ENCODE data around the gene SERPINA5. TPM values are rescaled to one million over a fixed set of nuclear protein-coding genes. Genes with fewer than 3 reads are reported as not detected.

The SERPINA5 gene
- total RNA-seq, 1 experiment from 2014 or later: 3.0 TPM

DNA sequence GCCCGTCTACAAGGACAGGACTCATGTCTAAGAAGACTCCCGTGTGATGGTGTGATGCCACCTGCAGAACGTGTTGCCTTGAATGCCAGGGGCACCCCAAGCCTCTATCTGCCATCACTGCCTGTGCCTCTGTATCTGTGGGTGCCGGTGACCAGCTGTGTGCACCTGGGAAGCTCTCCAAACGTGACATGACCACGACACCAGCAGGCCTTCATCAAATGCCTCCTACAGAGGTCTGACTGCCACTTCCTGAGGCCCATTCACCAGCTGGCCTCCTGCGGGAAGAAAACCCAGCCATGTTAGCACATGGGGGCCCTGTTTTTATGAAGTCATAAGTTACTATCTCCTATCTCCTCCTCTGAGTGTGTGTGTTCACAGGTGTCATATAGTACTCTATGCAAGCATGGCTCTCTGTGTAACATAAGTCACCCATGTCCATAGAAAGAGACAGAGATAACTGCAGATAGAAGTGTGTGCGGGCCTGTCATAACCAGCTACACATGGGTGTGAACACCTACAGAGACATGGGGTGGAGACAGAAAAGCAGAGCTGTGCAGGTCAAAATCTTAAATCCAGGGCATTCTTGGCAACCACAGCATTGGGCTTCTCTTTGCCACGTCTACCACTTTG is 38.3 kb upstream of the SERPINA5 start:
- H3K9ac ChIP-seq (ENCODE audit: low read length): no peak overlapping the region
- no TSS peak for BruUV-seq (replicated peaks)
- RAD21 ChIA-PET (ENCODE audit: low non-redundant PET in 1 of 2, low total read pairs in 2 of 2, uncharacterized antibody in 2 of 2, unreplicated experiment in 2 of 2): no interaction called here
- TF ChIP-seq TCF7L2 (IDR thresholded peaks at IDR 0.05; ENCODE audit: borderline replicate concordance, extremely low read depth, insufficient read depth, insufficient read length): no peak
- no peak for TF ChIP-seq MAX (IDR thresholded peaks at IDR 0.05)
- no peak for TF ChIP-seq SP1 (IDR thresholded peaks at IDR 0.05; ENCODE audit: low read depth)
- TF ChIP-seq, protein P1, sequence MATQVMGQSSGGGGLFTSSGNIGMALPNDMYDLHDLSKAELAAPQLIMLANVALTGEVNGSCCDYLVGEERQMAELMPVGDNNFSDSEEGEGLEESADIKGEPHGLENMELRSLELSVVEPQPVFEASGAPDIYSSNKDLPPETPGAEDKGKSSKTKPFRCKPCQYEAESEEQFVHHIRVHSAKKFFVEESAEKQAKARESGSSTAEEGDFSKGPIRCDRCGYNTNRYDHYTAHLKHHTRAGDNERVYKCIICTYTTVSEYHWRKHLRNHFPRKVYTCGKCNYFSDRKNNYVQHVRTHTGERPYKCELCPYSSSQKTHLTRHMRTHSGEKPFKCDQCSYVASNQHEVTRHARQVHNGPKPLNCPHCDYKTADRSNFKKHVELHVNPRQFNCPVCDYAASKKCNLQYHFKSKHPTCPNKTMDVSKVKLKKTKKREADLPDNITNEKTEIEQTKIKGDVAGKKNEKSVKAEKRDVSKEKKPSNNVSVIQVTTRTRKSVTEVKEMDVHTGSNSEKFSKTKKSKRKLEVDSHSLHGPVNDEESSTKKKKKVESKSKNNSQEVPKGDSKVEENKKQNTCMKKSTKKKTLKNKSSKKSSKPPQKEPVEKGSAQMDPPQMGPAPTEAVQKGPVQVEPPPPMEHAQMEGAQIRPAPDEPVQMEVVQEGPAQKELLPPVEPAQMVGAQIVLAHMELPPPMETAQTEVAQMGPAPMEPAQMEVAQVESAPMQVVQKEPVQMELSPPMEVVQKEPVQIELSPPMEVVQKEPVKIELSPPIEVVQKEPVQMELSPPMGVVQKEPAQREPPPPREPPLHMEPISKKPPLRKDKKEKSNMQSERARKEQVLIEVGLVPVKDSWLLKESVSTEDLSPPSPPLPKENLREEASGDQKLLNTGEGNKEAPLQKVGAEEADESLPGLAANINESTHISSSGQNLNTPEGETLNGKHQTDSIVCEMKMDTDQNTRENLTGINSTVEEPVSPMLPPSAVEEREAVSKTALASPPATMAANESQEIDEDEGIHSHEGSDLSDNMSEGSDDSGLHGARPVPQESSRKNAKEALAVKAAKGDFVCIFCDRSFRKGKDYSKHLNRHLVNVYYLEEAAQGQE (IDR thresholded peaks at IDR 0.05; ENCODE audit: low read depth): no peak
- TF ChIP-seq EZH2phosphoT487 (IDR thresholded peaks at IDR 0.05; ENCODE audit: borderline replicate concordance): no peak
- TF ChIP-seq ATF3 (IDR thresholded peaks at IDR 0.05): no peak
- TF ChIP-seq FOSL1 (IDR thresholded peaks at IDR 0.05; ENCODE audit: low read depth): no peak
- TF ChIP-seq JUND (IDR thresholded peaks at IDR 0.05): no peak
- TF ChIP-seq, protein P2, sequence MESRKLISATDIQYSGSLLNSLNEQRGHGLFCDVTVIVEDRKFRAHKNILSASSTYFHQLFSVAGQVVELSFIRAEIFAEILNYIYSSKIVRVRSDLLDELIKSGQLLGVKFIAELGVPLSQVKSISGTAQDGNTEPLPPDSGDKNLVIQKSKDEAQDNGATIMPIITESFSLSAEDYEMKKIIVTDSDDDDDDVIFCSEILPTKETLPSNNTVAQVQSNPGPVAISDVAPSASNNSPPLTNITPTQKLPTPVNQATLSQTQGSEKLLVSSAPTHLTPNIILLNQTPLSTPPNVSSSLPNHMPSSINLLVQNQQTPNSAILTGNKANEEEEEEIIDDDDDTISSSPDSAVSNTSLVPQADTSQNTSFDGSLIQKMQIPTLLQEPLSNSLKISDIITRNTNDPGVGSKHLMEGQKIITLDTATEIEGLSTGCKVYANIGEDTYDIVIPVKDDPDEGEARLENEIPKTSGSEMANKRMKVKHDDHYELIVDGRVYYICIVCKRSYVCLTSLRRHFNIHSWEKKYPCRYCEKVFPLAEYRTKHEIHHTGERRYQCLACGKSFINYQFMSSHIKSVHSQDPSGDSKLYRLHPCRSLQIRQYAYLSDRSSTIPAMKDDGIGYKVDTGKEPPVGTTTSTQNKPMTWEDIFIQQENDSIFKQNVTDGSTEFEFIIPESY (IDR thresholded peaks at IDR 0.05; ENCODE audit: extremely low read depth, insufficient replicate concordance, low read length): no peak
- TF ChIP-seq SRF (IDR thresholded peaks at IDR 0.05; ENCODE audit: low read depth): no peak
- no peak for TF ChIP-seq CBX3 (IDR thresholded peaks at IDR 0.05; ENCODE audit: low read depth)
- no peak for TF ChIP-seq CEBPB (IDR thresholded peaks at IDR 0.05; ENCODE audit: low read depth)
- no peak for TF ChIP-seq ZNF274 (IDR thresholded peaks at IDR 0.05; ENCODE audit: low read depth, low read length)
- TF ChIP-seq POLR2AphosphoS5 (IDR thresholded peaks at IDR 0.05; ENCODE audit: low read depth, low read length): no peak
- no peak overlapping the region for H3K4me3 ChIP-seq (replicated peaks in 1 of 2; ENCODE audit: low read depth in 1 of 2, low read length in 2 of 2)
- no peaks in the 10 kb centered on the region for H3K9me3 ChIP-seq (ENCODE audit: control insufficient read depth in 1 of 2, insufficient read depth in 1 of 2, low read depth in 1 of 2, low read length in 2 of 2)
- no peak overlapping the region for H3K4me2 ChIP-seq (ENCODE audit: low read length)
- no peaks in the 10 kb centered on the region for H3K27me3 ChIP-seq (ENCODE audit: insufficient read depth, low read length)
- no peak overlapping the region for H2AFZ ChIP-seq (ENCODE audit: low read depth, low read length, poor library complexity, severe bottlenecking)
- H3K79me2 ChIP-seq (ENCODE audit: insufficient read depth, low read length): no peaks in the 10 kb centered on the region
- POLR2A ChIA-PET: no interaction called here
- CTCF ChIA-PET: interaction anchor here (1.7 kb wide), 1 partner anchor 109 kb away, joined by 4 read pairs; no protein-coding TSS in a partner anchor
- ATAC-seq: no peak
- DNase-seq (ENCODE audit: low read depth, low spot score): no peak
- H4K20me1 ChIP-seq (ENCODE audit: insufficient read depth): no peaks in the 10 kb centered on the region
- no peak overlapping the region for H3K27ac ChIP-seq (ENCODE audit: low read depth, low read length)
- intact Hi-C loops (cut with micrococcal nuclease): no loop called here
- no peaks in the 10 kb centered on the region for H3K9me2 ChIP-seq (ENCODE audit: insufficient read depth)
- no peaks in the 10 kb centered on the region for H3K36me3 ChIP-seq (ENCODE audit: control insufficient read depth in 1 of 2, insufficient read depth in 2 of 2, low read length in 2 of 2)
- H3K4me1 ChIP-seq (ENCODE audit: control insufficient read depth in 1 of 2, insufficient read depth in 2 of 2, low read length in 2 of 2): peaks cover 0 to 14% of the 10 kb centered on the region in 2 experiments; a peak in 2 of 4 replicates
